ENCODE data around the gene RAB7A.
"Not testable (repeated sequence)": the region's sequence is repeated elsewhere in the genome, so short reads cannot be mapped to it uniquely, and the experiment has no call there.

Gene RAB7A

GRCh38 chr3:128742821-128743594 lies 17.0 kb downstream of the RAB7A start:
- intact Hi-C loops (cut with DNase I): no loop called here
- DNase-seq: no peak

GRCh38 chr3:128745742-128746141 lies 19.8 kb downstream of the RAB7A start:
- no peak for DNase-seq
- intact Hi-C loops (cut with DNase I): no loop called here

GRCh38 chr3:128746881-128747280 lies 20.9 kb downstream of the RAB7A start:
- intact Hi-C loops (cut with DNase I): no loop called here
- DNase-seq: no peak

- no peak for DNase-seq
- intact Hi-C loops (cut with DNase I): no loop called here
These were observed 22.6 kb downstream of the RAB7A start for GRCh38 chr3:128748557-128748956.

GRCh38 chr3:128749035-128749434 lies 23.1 kb downstream of the RAB7A start:
- DNase-seq: peak in 1 of 42 donors; percentile 17
- intact Hi-C loops (cut with DNase I): no loop called here

- intact Hi-C loops (cut with DNase I); DNase-seq: not testable (repeated sequence)
These were observed 23.6 kb downstream of the RAB7A start for GRCh38 chr3:128749561-128749960.

GRCh38 chr3:128753715-128754114 lies 27.7 kb downstream of the RAB7A start:
- intact Hi-C loops (cut with DNase I): no loop called here

GRCh38 chr3:128760042-128760441 lies 34.1 kb downstream of the RAB7A start:
- DNase-seq: no peak
- intact Hi-C loops (cut with DNase I): no loop called here

More at GRCh38 chr3:128753715-128754114, 27.7 kb downstream of the RAB7A start:
- no peak for DNase-seq

- DNase-seq: no peak
- intact Hi-C loops (cut with DNase I): no loop called here
These were observed 34.9 kb downstream of the RAB7A start for GRCh38 chr3:128760881-128761280.

GRCh38 chr3:128761392-128761791 lies 35.4 kb downstream of the RAB7A start:
- intact Hi-C loops (cut with DNase I): no loop called here
- DNase-seq: no peak

GRCh38 chr3:128763967-128764366 lies 38.0 kb downstream of the RAB7A start:
- no peak for DNase-seq
- intact Hi-C loops (cut with DNase I): no loop called here

GRCh38 chr3:128764863-128765262 lies 38.9 kb downstream of the RAB7A start:
- no peak for DNase-seq

GRCh38 chr3:128767094-128767750 lies 41.2 kb downstream of the RAB7A start:
- intact Hi-C loops (cut with DNase I): no loop called here
- DNase-seq: peak in 1 of 42 donors; percentile 29

More at GRCh38 chr3:128764863-128765262, 38.9 kb downstream of the RAB7A start:
- intact Hi-C loops (cut with DNase I): no loop called here

GRCh38 chr3:128768471-128768870 lies 42.5 kb downstream of the RAB7A start:
- DNase-seq: no peak
- intact Hi-C loops (cut with DNase I): no loop called here

- intact Hi-C loops (cut with DNase I): no loop called here
- peak in 1 of 42 donors; percentile 7 for DNase-seq
These were observed 44.4 kb downstream of the RAB7A start for GRCh38 chr3:128770387-128770786.

GRCh38 chr3:128773189-128773588 lies 47.2 kb downstream of the RAB7A start:
- DNase-seq; intact Hi-C loops (cut with DNase I): not testable (repeated sequence)

- intact Hi-C loops (cut with DNase I); DNase-seq: not testable (repeated sequence)
These were observed 47.6 kb downstream of the RAB7A start for GRCh38 chr3:128773592-128773991.

- intact Hi-C loops (cut with DNase I): no loop called here
- DNase-seq: no peak
These were observed 49.3 kb downstream of the RAB7A start for GRCh38 chr3:128775241-128775640.

- DNase-seq: no peak
- intact Hi-C loops (cut with DNase I): no loop called here
These were observed 50.0 kb downstream of the RAB7A start for GRCh38 chr3:128775906-128776542.

Measured in head of caudate nucleus (tissue), 42 donors.